ENCODE results near the gene FCN3. TPM values are rescaled to one million over a fixed set of nuclear protein-coding genes. Genes with fewer than 3 reads are reported as not detected.

Gene FCN3
- total and polyA plus RNA-seq, 2 donors (not counting 3 experiments of a cell fraction or from before 2014, with no cell fraction given) = 0.15 TPM; not detected in 1

DNA sequence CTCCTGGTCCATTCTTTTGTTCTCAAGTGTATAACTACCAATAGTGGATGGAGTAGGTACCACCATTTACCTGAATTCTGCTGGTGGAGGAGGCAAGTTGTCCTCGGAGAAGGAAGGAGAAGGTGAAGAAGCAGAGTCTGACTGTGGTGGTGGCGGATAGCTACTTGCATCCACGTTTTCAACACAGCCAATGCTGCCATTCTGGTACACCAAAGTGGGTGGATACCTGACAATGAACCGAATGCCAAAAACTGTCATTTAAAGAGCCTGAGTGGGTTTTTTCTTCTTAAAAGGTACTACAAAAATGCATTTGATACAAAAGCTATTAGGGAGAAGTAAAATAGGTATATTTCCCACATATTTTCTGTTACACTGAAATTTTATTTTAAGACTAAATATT is 37.9 kb upstream of the FCN3 start:
- no peak for FAIRE-seq
- H3K4me3 ChIP-seq (replicated peaks in 1 of 3; ENCODE audit: insufficient read depth in 1 of 3, low read depth in 1 of 3, low read length in 3 of 3) = no peak overlapping the region
- CTCF ChIA-PET = interaction anchor here (0.9 to 2.0 kb wide), 3 partner anchors 8 to 156 kb away, joined by 3 to 8 read pairs (median 5); no protein-coding TSS in a partner anchor
- no peak overlapping the region for H3K27ac ChIP-seq (ENCODE audit: insufficient read depth, low read depth, low read length)
- no peaks in the 10 kb centered on the region for H3K79me2 ChIP-seq (ENCODE audit: control insufficient read depth, insufficient read depth, low read length)
- H3K9me1 ChIP-seq (replicated peaks; ENCODE audit: control insufficient read depth, extremely low read depth, insufficient read depth, low read length) = no peaks in the 10 kb centered on the region
- DNase-seq (ENCODE audit: low read depth, low spot score) = no peak
- peaks cover 2% of the 10 kb centered on the region for H3K4me1 ChIP-seq (ENCODE audit: control insufficient read depth, extremely low read depth, insufficient read depth, low read length)
- TF ChIP-seq POLR2AphosphoS5 (IDR thresholded peaks at IDR 0.05; ENCODE audit: insufficient read depth, low read depth, low read length) (no peak), FOS (IDR thresholded peaks at IDR 0.05; ENCODE audit: borderline replicate concordance, insufficient read depth, low read length) (no peak), MYC (IDR thresholded peaks at IDR 0.05; ENCODE audit: low read depth, low read length) (no peak), GATA2 (IDR thresholded peaks at IDR 0.05; ENCODE audit: insufficient read depth, insufficient read length, low read depth, low read length) (no peak), JUN (IDR thresholded peaks at IDR 0.05; ENCODE audit: borderline replicate concordance, insufficient read depth, insufficient read length, low read depth) (no peak)
- no peak overlapping the region for H3K4me2 ChIP-seq (ENCODE audit: insufficient read depth, low read length)
- no peak overlapping the region for H3K9ac ChIP-seq (replicated peaks; ENCODE audit: extremely low read depth, insufficient read depth, low read length)
- BruUV-seq (replicated peaks) = no TSS peak
- intact Hi-C loops (cut with micrococcal nuclease) (no loop called here), dilution Hi-C loops (cut with MboI; ENCODE audit: extremely low pct_ligation_motif_present, low sequenced_read_pairs) (loop anchor here (25.0 kb wide), 1 partner anchor 175 kb away; no protein-coding TSS in a partner anchor)
- no peak overlapping the region for H2AFZ ChIP-seq (ENCODE audit: low read depth, low read length)
- no peaks in the 10 kb centered on the region for H3K27me3 ChIP-seq (ENCODE audit: control insufficient read depth in 2 of 2, insufficient read depth in 2 of 2, low read length in 2 of 2)
- H3K36me3 ChIP-seq (ENCODE audit: control insufficient read depth in 2 of 2, extremely low read depth in 1 of 2, insufficient read depth in 2 of 2, low read length in 2 of 2) = peaks cover 67% of the 10 kb centered on the region in 2 experiments
- H4K20me1 ChIP-seq (replicated peaks; ENCODE audit: control insufficient read depth, extremely low read depth, insufficient read depth, low read length) = no peaks in the 10 kb centered on the region
- H3K9me3 ChIP-seq (replicated peaks; ENCODE audit: control insufficient read depth, insufficient read depth, low read length) = no peaks in the 10 kb centered on the region
- POLR2A ChIA-PET = interaction anchor here (0.6 kb wide), 1 partner anchor 10 kb away, joined by 3 read pairs; no protein-coding TSS in a partner anchor

DNA sequence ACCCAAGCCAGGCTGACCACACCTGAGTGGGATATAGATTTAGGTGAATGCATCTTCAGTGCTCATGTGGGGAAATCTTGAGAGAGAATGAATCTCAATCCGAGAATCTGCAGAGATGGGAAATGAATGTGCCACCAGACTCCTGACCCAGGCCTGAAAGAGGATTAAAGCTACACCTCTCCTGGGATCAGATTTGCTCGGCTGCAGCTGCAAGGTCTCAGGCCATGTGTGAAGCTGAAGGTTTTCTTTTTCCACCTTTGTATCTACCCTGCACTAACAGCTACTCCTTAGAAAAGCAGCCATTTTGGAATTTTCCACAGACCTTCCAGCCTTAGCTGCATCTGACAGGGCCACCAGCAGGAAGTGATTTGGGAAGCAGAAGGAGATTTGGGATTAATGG is 36.1 kb upstream of the FCN3 start:
- Histone ChIP-seq H3K4me1 (ENCODE audit: control insufficient read depth, extremely low read depth, insufficient read depth, low read length) (no peaks in the 10 kb centered on the region), H2AFZ (ENCODE audit: low read depth, low read length) (no peak overlapping the region), H3K4me3 (replicated peaks in 1 of 3; ENCODE audit: insufficient read depth in 1 of 3, low read depth in 1 of 3, low read length in 3 of 3) (no peak overlapping the region), H3K27me3 (ENCODE audit: control insufficient read depth in 2 of 2, insufficient read depth in 2 of 2, low read length in 2 of 2) (no peaks in the 10 kb centered on the region), H3K79me2 (ENCODE audit: control insufficient read depth, insufficient read depth, low read length) (no peaks in the 10 kb centered on the region), H3K9ac (replicated peaks; ENCODE audit: extremely low read depth, insufficient read depth, low read length) (no peak overlapping the region), H4K20me1 (replicated peaks; ENCODE audit: control insufficient read depth, extremely low read depth, insufficient read depth, low read length) (no peaks in the 10 kb centered on the region), H3K27ac (ENCODE audit: insufficient read depth, low read depth, low read length) (no peak overlapping the region), H3K9me3 (replicated peaks; ENCODE audit: control insufficient read depth, insufficient read depth, low read length) (no peaks in the 10 kb centered on the region), H3K4me2 (ENCODE audit: insufficient read depth, low read length) (no peak overlapping the region), H3K9me1 (replicated peaks; ENCODE audit: control insufficient read depth, extremely low read depth, insufficient read depth, low read length) (no peaks in the 10 kb centered on the region), H3K36me3 (ENCODE audit: control insufficient read depth in 2 of 2, extremely low read depth in 1 of 2, insufficient read depth in 2 of 2, low read length in 2 of 2) (peaks cover 54 to 72% of the 10 kb centered on the region in 2 experiments)
- intact Hi-C loops (cut with micrococcal nuclease) = no loop called here
- FAIRE-seq = no peak
- TF ChIP-seq, protein P1, sequence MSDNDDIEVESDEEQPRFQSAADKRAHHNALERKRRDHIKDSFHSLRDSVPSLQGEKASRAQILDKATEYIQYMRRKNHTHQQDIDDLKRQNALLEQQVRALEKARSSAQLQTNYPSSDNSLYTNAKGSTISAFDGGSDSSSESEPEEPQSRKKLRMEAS (IDR thresholded peaks at IDR 0.05; ENCODE audit: insufficient read depth, insufficient read length) = no peak
- TF ChIP-seq MYC (IDR thresholded peaks at IDR 0.05; ENCODE audit: low read depth, low read length) = no peak
- no peak for TF ChIP-seq JUN (IDR thresholded peaks at IDR 0.05; ENCODE audit: borderline replicate concordance, insufficient read depth, insufficient read length, low read depth)
- no peak for TF ChIP-seq GATA2 (IDR thresholded peaks at IDR 0.05; ENCODE audit: insufficient read depth, insufficient read length, low read depth, low read length)
- TF ChIP-seq FOS (IDR thresholded peaks at IDR 0.05; ENCODE audit: borderline replicate concordance, insufficient read depth, low read length) = no peak
- TF ChIP-seq, protein P2, sequence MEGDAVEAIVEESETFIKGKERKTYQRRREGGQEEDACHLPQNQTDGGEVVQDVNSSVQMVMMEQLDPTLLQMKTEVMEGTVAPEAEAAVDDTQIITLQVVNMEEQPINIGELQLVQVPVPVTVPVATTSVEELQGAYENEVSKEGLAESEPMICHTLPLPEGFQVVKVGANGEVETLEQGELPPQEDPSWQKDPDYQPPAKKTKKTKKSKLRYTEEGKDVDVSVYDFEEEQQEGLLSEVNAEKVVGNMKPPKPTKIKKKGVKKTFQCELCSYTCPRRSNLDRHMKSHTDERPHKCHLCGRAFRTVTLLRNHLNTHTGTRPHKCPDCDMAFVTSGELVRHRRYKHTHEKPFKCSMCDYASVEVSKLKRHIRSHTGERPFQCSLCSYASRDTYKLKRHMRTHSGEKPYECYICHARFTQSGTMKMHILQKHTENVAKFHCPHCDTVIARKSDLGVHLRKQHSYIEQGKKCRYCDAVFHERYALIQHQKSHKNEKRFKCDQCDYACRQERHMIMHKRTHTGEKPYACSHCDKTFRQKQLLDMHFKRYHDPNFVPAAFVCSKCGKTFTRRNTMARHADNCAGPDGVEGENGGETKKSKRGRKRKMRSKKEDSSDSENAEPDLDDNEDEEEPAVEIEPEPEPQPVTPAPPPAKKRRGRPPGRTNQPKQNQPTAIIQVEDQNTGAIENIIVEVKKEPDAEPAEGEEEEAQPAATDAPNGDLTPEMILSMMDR (IDR thresholded peaks at IDR 0.05; ENCODE audit: extremely low read depth in 1 of 2, insufficient read depth in 1 of 2, low read depth in 1 of 2, low read length in 2 of 2) = no peak
- TF ChIP-seq POLR2A (IDR thresholded peaks at IDR 0.05; ENCODE audit: low read depth, low read length) = no peak
- TF ChIP-seq POLR2AphosphoS5 (IDR thresholded peaks at IDR 0.05; ENCODE audit: insufficient read depth, low read depth, low read length) = no peak
- TF ChIP-seq EZH2 (IDR thresholded peaks at IDR 0.05; ENCODE audit: borderline replicate concordance, low read depth, low read length, severe bottlenecking) = no peak
- ChIA-PET POLR2A (no interaction called here), CTCF (interaction anchor here (1.0 to 1.2 kb wide), 3 partner anchors 15 to 196 kb away, joined by 3 to 6 read pairs (median 3); no protein-coding TSS in a partner anchor)
- no TSS peak for BruUV-seq (replicated peaks)
- DNase-seq (ENCODE audit: low read depth, low spot score) = no peak
- dilution Hi-C loops (cut with MboI; ENCODE audit: extremely low pct_ligation_motif_present, low sequenced_read_pairs) = loop anchor here (25.0 kb wide), 1 partner anchor 177 kb away; no protein-coding TSS in a partner anchor
